AG09309 (cell line): ENCODE data around the gene PSMG3.

Source experiments
- DNase-seq: peaks from one replicate; pipeline ENCODE4 v3.0.0-alpha.2; 2010; ENCODE audit warnings: low read depth
- H3K4me3 ChIP-seq: 2 replicates; pipeline ENCODE4 v1.5.1; 2011; ENCODE audit warnings: mild to moderate bottlenecking, low read depth, low read length, moderate library complexity; ENCODE audit not compliant: control insufficient read depth
- CTCF ChIP-seq: IDR thresholded peaks from 2 replicates; pipeline ENCODE4 v1.5.1; 2011; ENCODE audit warnings: mild to moderate bottlenecking, low read depth, low read length, inconsistent platforms; ENCODE audit not compliant: insufficient read depth, control insufficient read depth; ENCODE audit errors: missing control alignments

PSMG3 gene

GRCh38 chr7:1549357-1550004 lies 20.4 kb downstream of the PSMG3 start:
- no peak overlapping the region for H3K4me3 ChIP-seq
- DNase-seq: no peak
- no peak for TF ChIP-seq CTCF

GRCh38 chr7:1548944-1549343 lies 20.9 kb downstream of the PSMG3 start:
- DNase-seq: no peak
- H3K4me3 ChIP-seq: no peak overlapping the region
- no peak for TF ChIP-seq CTCF

GRCh38 chr7:1548438-1548831 lies 21.4 kb downstream of the PSMG3 start:
- H3K4me3 ChIP-seq: no peak overlapping the region
- no peak for DNase-seq
- peak; percentile 7 for TF ChIP-seq CTCF

GRCh38 chr7:1547777-1548437 lies 21.9 kb downstream of the PSMG3 start:
- DNase-seq: no peak
- TF ChIP-seq CTCF: no peak

DNA sequence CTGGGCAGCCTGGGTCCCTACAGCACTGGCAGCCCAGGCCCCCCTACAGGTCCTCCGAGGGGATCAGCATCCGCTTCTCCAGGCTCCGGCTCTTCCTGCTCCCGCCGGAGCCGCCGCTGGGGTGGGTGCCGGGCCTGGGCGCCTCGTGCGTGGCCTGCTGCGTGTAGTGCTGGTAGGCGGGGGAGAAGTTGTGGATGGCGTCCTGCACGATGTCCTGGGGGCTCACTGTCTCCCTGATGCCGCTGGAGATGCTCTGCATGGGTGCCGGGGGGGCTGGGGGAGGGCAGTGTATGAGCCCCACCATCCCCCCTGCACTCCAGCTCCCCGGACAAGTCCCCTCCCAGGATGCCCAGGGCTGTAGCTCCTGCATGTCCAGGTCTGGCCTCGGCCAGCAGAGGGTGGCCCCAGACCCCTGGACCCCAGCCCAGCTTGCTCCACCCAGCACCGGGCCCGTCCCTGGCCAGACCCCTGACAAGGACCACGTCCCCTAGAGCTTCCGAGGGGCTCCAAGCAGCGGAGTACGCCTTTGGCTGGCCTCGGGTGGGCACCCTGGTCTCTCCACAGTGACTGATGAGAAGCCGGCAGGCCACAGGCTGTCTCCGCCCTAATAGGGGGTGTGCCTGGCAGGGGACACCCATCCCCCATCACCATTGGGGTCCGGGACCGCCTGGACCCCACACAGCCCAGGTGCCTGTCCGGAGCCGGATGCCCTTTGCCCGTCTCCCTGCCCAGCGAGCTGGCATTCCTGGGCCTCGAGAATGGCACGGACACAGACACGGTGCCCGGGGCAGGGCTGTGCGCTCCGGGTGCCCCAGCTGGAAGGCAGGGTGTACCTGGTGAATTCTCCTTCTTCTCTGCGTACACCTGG lies 22.7 kb downstream of the PSMG3 start:
- DNase-seq: no peak
- TF ChIP-seq CTCF: no peak
- no peak overlapping the region for H3K4me3 ChIP-seq

More at GRCh38 chr7:1547777-1548437, 21.9 kb downstream of the PSMG3 start:
- no peak overlapping the region for H3K4me3 ChIP-seq

- no peak overlapping the region for H3K4me3 ChIP-seq
- no peak for DNase-seq
- TF ChIP-seq CTCF: no peak
Measured at GRCh38 chr7:1546274-1546908, 23.4 kb downstream of the PSMG3 start.
